ENCODE data around the gene TP63.
"Not testable (repeated sequence)": the region's sequence is repeated elsewhere in the genome, so short reads cannot be mapped to it uniquely, and the experiment has no call there.

Gene TP63

GRCh38 chr3:189606774-189607173, 24.4 kb upstream of the TP63 start:
- ATAC-seq (no peak), DNase-seq (no peak)
- Mint-ChIP-seq H3K9me3 (peaks cover 22 to 25% of the 10 kb centered on the region in 2 donors), H3K4me1 (no peaks in the 10 kb centered on the region), H3K27me3 (no peaks in the 10 kb centered on the region), H3K4me3 (no peak overlapping the region), H3K27ac (no peak overlapping the region)

DNA sequence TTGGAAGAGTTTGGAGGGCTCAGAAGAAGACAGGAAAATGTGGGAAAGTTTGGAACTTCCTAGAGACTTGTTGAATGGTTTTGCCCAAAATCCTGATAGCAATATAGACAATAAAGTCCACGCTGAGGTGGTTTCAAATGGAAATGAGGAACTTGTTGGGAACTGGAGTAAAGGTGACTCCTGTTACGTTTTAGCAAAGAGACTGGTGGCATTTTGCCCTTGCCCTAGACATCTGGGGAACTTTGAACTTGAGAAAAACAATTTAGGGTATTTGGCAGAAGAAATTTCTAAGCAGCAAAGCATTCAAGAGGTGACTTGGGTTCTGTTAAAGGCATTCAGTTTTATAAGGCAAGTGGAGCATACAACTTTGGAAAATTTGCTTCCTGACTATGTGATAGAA, 18.5 kb upstream of the TP63 start:
- not testable (repeated sequence) for H3K27me3 Mint-ChIP-seq, ATAC-seq, H3K4me3 Mint-ChIP-seq, DNase-seq, H3K27ac Mint-ChIP-seq, H3K4me1 Mint-ChIP-seq
- H3K9me3 Mint-ChIP-seq: peaks cover 25 to 35% of the 10 kb centered on the region in 2 donors

GRCh38 chr3:189613122-189613521, 18.1 kb upstream of the TP63 start:
- Mint-ChIP-seq H3K4me3 (no peak overlapping the region), H3K27ac (peak overlapping the region in 1 of 2 donors; percentile 21), H3K4me1 (peaks cover 7% of the 10 kb centered on the region), H3K9me3 (peaks cover 25 to 35% of the 10 kb centered on the region in 2 donors), H3K27me3 (no peaks in the 10 kb centered on the region)
- DNase-seq (no peak), ATAC-seq (no peak)

- no peak overlapping the region for H3K4me3 Mint-ChIP-seq
- no peaks in the 10 kb centered on the region for H3K4me1 Mint-ChIP-seq
- no peak overlapping the region for H3K27ac Mint-ChIP-seq
- DNase-seq (no peak), ATAC-seq (peak; percentile 67)
- peaks cover 0 to 6% of the 10 kb centered on the region in 2 donors for H3K9me3 Mint-ChIP-seq
- H3K27me3 Mint-ChIP-seq: no peaks in the 10 kb centered on the region
Observed at GRCh38 chr3:189621948-189622603, 9.1 kb upstream of the TP63 start.

- no peak overlapping the region for H3K27ac Mint-ChIP-seq
- no peaks in the 10 kb centered on the region for H3K27me3 Mint-ChIP-seq
- ATAC-seq (no peak), DNase-seq (no peak)
- peaks cover 0 to 6% of the 10 kb centered on the region in 2 donors for H3K9me3 Mint-ChIP-seq
- no peaks in the 10 kb centered on the region for H3K4me1 Mint-ChIP-seq
- no peak overlapping the region for H3K4me3 Mint-ChIP-seq
Observed at GRCh38 chr3:189622629-189623028, 8.6 kb upstream of the TP63 start.

DNA sequence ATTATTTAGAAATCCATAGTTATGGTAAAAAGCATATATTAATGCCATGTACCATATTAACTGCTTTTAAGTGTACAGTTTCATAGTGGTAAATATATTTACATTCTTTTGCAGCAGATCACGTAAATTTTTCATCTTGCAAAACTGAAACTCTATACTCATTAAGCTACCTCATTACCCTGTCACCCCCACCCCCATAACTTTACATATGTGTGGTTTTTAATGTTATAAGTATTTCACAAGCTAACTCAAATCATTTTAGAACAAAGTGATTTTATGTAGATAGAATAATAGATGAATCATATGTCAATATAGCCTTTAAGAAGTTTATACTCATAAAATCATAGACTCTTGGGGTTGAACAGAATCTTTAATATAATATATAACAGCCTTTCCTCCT, 7.1 kb upstream of the TP63 start:
- Mint-ChIP-seq H3K27ac (no peak overlapping the region), H3K4me1 (no peaks in the 10 kb centered on the region), H3K9me3 (peaks cover 0 to 6% of the 10 kb centered on the region in 2 donors), H3K4me3 (no peak overlapping the region), H3K27me3 (no peaks in the 10 kb centered on the region)
- ATAC-seq: peak; percentile 40
- DNase-seq: no peak

DNA sequence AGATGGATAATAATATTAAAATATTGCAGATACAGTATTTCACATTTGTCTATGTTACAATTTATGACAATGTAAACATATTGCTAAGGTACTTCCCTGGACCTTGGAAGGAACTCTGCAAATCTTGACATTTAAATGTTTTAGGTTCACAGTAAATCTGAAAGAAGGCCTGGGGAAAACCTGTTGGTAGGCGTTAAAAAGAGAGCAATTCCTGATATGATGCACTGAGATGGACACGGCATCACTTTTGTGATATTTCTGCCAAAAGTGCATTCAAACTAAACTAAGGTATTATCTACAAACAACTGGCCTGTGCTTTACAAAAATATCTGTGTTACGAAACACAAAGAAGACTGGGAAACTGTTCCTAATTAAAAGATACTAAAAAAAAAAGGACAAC, 6.1 kb upstream of the TP63 start:
- Mint-ChIP-seq H3K27me3 (no peaks in the 10 kb centered on the region), H3K9me3 (no peaks in the 10 kb centered on the region), H3K27ac (no peak overlapping the region), H3K4me1 (peaks cover 1% of the 10 kb centered on the region), H3K4me3 (no peak overlapping the region)
- DNase-seq: no peak
- no peak for ATAC-seq

- ATAC-seq (no peak), DNase-seq (no peak)
- Mint-ChIP-seq H3K27ac (no peak overlapping the region), H3K27me3 (no peaks in the 10 kb centered on the region), H3K9me3 (no peaks in the 10 kb centered on the region), H3K4me3 (no peak overlapping the region), H3K4me1 (peaks cover 6% of the 10 kb centered on the region)
Observed at GRCh38 chr3:189625572-189625971, 5.6 kb upstream of the TP63 start.

DNA sequence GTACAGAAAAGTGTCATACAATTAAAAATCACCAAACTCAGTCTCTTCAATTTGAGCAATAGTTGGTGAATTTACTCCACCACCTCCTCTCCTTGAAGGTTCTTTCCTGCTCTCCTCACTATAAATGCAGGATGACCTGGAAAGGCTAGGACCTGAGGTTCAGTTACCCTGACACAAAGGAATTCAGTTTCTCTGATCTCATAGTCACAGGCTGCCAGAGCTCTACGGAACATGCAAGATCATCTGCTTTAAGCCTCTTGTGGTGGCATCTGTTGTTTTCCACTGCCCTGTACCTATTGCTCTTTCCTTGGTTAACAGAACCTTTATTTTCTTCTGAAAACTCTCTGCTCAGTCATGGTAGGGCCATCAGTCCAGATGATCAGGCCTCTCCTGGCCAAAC, 4.9 kb upstream of the TP63 start:
- ATAC-seq (no peak), DNase-seq (no peak)
- no peak overlapping the region for H3K27ac Mint-ChIP-seq
- no peak overlapping the region for H3K4me3 Mint-ChIP-seq
- H3K27me3 Mint-ChIP-seq: no peaks in the 10 kb centered on the region
- no peaks in the 10 kb centered on the region for H3K9me3 Mint-ChIP-seq
- peaks cover 12% of the 10 kb centered on the region for H3K4me1 Mint-ChIP-seq

- no peaks in the 10 kb centered on the region for H3K27me3 Mint-ChIP-seq
- DNase-seq (no peak), ATAC-seq (no peak)
- no peaks in the 10 kb centered on the region for H3K9me3 Mint-ChIP-seq
- H3K4me3 Mint-ChIP-seq: peak overlapping the region; percentile 19 to 39
- H3K27ac Mint-ChIP-seq: no peak overlapping the region
- H3K4me1 Mint-ChIP-seq: peaks cover 21% of the 10 kb centered on the region
Observed at GRCh38 chr3:189629803-189630455, 1.3 kb upstream of the TP63 start.

- DNase-seq: no peak
Observed at GRCh38 chr3:189630767-189631372, 319 bp upstream of the TP63 start.

DNA sequence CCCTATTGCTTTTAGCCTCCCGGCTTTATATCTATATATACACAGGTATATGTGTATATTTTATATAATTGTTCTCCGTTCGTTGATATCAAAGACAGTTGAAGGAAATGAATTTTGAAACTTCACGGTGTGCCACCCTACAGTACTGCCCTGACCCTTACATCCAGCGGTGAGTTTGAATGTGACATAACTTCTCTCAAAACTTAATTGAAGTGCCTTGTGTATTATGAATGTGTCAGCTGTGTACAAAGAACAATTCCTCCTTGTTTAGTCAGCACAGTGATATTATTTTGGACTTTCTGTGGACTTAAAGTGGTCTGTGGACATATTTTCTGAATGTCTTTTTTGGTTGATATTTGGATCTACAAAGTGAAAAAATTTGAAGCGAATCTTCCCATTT, 220 bp downstream of the TP63 start:
- no peaks in the 10 kb centered on the region for H3K27me3 Mint-ChIP-seq
- peaks cover 21% of the 10 kb centered on the region for H3K4me1 Mint-ChIP-seq
- H3K4me3 Mint-ChIP-seq: no peak overlapping the region
- DNase-seq: no peak
- H3K9me3 Mint-ChIP-seq: no peaks in the 10 kb centered on the region
- peak overlapping the region in 1 of 2 donors; percentile 19 for H3K27ac Mint-ChIP-seq
- no peak for ATAC-seq

More at GRCh38 chr3:189630767-189631372, 319 bp upstream of the TP63 start:
- ATAC-seq: peak; percentile 26
- Mint-ChIP-seq H3K27ac (no peak overlapping the region), H3K27me3 (no peaks in the 10 kb centered on the region), H3K4me1 (peaks cover 21% of the 10 kb centered on the region), H3K4me3 (peak overlapping the region; percentile 3 to 30), H3K9me3 (no peaks in the 10 kb centered on the region)

DNA sequence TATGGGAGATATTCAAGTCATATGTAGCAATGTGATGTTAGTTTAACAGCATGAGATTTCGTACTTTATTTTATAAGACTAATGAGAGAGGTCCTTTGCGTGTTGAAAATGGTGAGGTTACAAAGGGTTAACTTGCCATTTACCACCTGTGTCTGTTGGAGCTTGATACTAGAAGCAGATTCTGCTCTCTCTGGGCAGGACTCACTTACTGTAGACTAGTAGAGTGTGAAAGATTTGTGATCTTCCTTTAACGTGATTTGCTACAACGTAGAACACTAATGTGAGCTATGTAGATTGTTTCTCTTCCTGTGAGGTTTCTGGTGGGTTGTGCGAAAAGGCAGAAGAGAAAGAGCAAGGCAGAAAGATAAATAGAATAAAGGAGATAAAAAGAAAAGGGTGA, 1.1 kb downstream of the TP63 start:
- no peak for ATAC-seq
- Mint-ChIP-seq H3K27me3 (no peaks in the 10 kb centered on the region), H3K4me3 (peak overlapping the region; percentile 1 to 20), H3K9me3 (no peaks in the 10 kb centered on the region), H3K27ac (peak overlapping the region in 1 of 2 donors; percentile 81), H3K4me1 (peaks cover 21% of the 10 kb centered on the region)
- no peak for DNase-seq

GRCh38 chr3:189635339-189635738, 4.2 kb downstream of the TP63 start:
- ATAC-seq (no peak), DNase-seq (no peak)
- no peak overlapping the region for H3K27ac Mint-ChIP-seq
- H3K27me3 Mint-ChIP-seq: no peaks in the 10 kb centered on the region
- peaks cover 0 to 6% of the 10 kb centered on the region in 2 donors for H3K9me3 Mint-ChIP-seq
- H3K4me3 Mint-ChIP-seq: no peak overlapping the region
- H3K4me1 Mint-ChIP-seq: peaks cover 17% of the 10 kb centered on the region

GRCh38 chr3:189636048-189636447, 4.9 kb downstream of the TP63 start:
- DNase-seq (no peak), ATAC-seq (no peak)
- no peaks in the 10 kb centered on the region for H3K27me3 Mint-ChIP-seq
- no peak overlapping the region for H3K27ac Mint-ChIP-seq
- H3K4me3 Mint-ChIP-seq: no peak overlapping the region
- H3K9me3 Mint-ChIP-seq: peaks cover 0 to 6% of the 10 kb centered on the region in 2 donors
- peaks cover 10% of the 10 kb centered on the region for H3K4me1 Mint-ChIP-seq

GRCh38 chr3:189637750-189638149, 6.6 kb downstream of the TP63 start:
- DNase-seq (no peak), ATAC-seq (no peak)
- Mint-ChIP-seq H3K9me3 (peaks cover 0 to 6% of the 10 kb centered on the region in 2 donors), H3K4me3 (no peak overlapping the region), H3K4me1 (no peaks in the 10 kb centered on the region), H3K27ac (no peak overlapping the region), H3K27me3 (no peaks in the 10 kb centered on the region)

Data from stimulated activated naive CD8-positive, alpha-beta T cell treated with anti-CD3 and anti-CD28 coated beads, Interleukin-15, amount 100 ng/mL, for 72 hours (primary cell).